H1 (cell line): Measurements from ENCODE around the gene SERPINE3. TPM values are rescaled to one million over a fixed set of nuclear protein-coding genes. Genes with fewer than 3 reads are reported as not detected.

Experiments used
- CTCF ChIA-PET: fragments of 300-600 bp; sonication (Branson Sonifier 250); formaldehyde crosslinking; loops from one replicate; lab custom pipeline; 2021; ENCODE audit not compliant: partially characterized antibody; lab: Charles Lee
- POLR2A ChIA-PET: fragments of 300-600 bp; sonication (Branson Sonifier 250); formaldehyde crosslinking; loops from one replicate; lab custom pipeline; 2021; ENCODE audit warnings: inconsistent platforms; ENCODE audit not compliant: partially characterized antibody; lab: Charles Lee
- DNase-seq, 2 experiments: peaks; one replicate each; pipeline versions ENCODE4 v3.0.0 to v3.0.0-alpha.2; 2010 to 2022; ENCODE audit warnings: low spot score in 2 of 2, low read depth in 1 of 2, mixed read lengths in 1 of 2
- FAIRE-seq: peaks from 2 replicates; lab custom pipeline; 2011; peaks lifted over from hg19 to GRCh38; lab: Jason Lieb, UNC
- H2AFZ ChIP-seq: 2 replicates; pipeline ENCODE4 v1.8.1; 2012; ENCODE audit warnings: low read length, inconsistent platforms
- H2AK5ac ChIP-seq: 2 replicates; pipeline ENCODE4 v1.6.1; 2013; ENCODE audit warnings: low read depth, low read length
- H2BK120ac ChIP-seq: replicated peaks from 2 replicates; pipeline ENCODE3; 2013; ENCODE audit warnings: low read depth, low read length, inconsistent platforms
- H2BK12ac ChIP-seq: 2 replicates; pipeline ENCODE4 v1.6.1; 2013; ENCODE audit warnings: low read depth, low read length
- H2BK15ac ChIP-seq: 2 replicates; pipeline ENCODE4 v1.6.1; 2013; ENCODE audit warnings: low read length
- H2BK20ac ChIP-seq: 2 replicates; pipeline ENCODE4 v1.6.1; 2013; ENCODE audit warnings: low read length
- H2BK5ac ChIP-seq: 2 replicates; pipeline ENCODE4 v1.6.1; 2013; ENCODE audit warnings: low read depth, low read length
- H3K14ac ChIP-seq: 2 replicates; pipeline ENCODE4 v1.6.1; 2013; ENCODE audit warnings: inconsistent platforms; ENCODE audit not compliant: insufficient read length
- H3K18ac ChIP-seq: 2 replicates; pipeline ENCODE4 v1.6.1; 2013; ENCODE audit warnings: low read length; ENCODE audit errors: extremely low read depth
- H3K23ac ChIP-seq: 2 replicates; pipeline ENCODE4 v1.6.1; 2013; ENCODE audit warnings: inconsistent platforms; ENCODE audit not compliant: insufficient read length
- H3K23me2 ChIP-seq: 2 replicates; pipeline ENCODE4 v1.6.1; 2013; ENCODE audit warnings: low read depth, low read length
- H3K27ac ChIP-seq: 2 replicates; pipeline ENCODE4 v1.6.1; 2011; ENCODE audit warnings: low read depth, low read length, inconsistent platforms
- H3K27me3 ChIP-seq, 4 experiments: replicated peaks in 1 of 4; 1 replicate in 1 of 4; 2 replicates in 3 of 4; pipeline versions ENCODE4 v1.6.1 to v1.8.1; 2011 to 2013; ENCODE audit warnings: low read length in 3 of 4, mild to moderate bottlenecking in 3 of 4, inconsistent platforms in 2 of 4, mixed read lengths in 2 of 4, moderate library complexity in 1 of 4; ENCODE audit not compliant: control insufficient read depth in 3 of 4, insufficient read depth in 3 of 4; ENCODE audit errors: extremely low read depth in 1 of 4
- H3K36me3 ChIP-seq, 4 experiments: 2 replicates each; pipeline versions ENCODE4 v1.6.1 to v1.8.1; 2011 to 2013; ENCODE audit warnings: mild to moderate bottlenecking in 4 of 4, low read length in 3 of 4, moderate library complexity in 2 of 4, control low read depth in 1 of 4, inconsistent platforms in 1 of 4; ENCODE audit not compliant: insufficient read depth in 4 of 4, control insufficient read depth in 2 of 4
- H3K4ac ChIP-seq: replicated peaks from 2 replicates; pipeline ENCODE3; 2013; ENCODE audit warnings: low read length, low read depth, mixed read lengths, inconsistent platforms; ENCODE audit not compliant: insufficient read length
- H3K4me1 ChIP-seq, 4 experiments: replicated peaks in 1 of 4; 1 replicate in 1 of 4; 2 replicates in 3 of 4; pipeline versions ENCODE4 v1.6.1 to v1.8.1; 2011 to 2013; ENCODE audit warnings: low read length in 3 of 4, inconsistent platforms in 2 of 4, mixed read lengths in 1 of 4; ENCODE audit not compliant: insufficient read depth in 4 of 4, control insufficient read depth in 3 of 4
- H3K4me2 ChIP-seq, 2 experiments: 2 replicates each; pipeline versions ENCODE4 v1.6.1 to v1.8.1; 2011 to 2013; ENCODE audit warnings: low read depth in 2 of 2, low read length in 2 of 2, control low read depth in 1 of 2, inconsistent platforms in 1 of 2, mild to moderate bottlenecking in 1 of 2; ENCODE audit not compliant: insufficient read depth in 1 of 2
- H3K4me3 ChIP-seq, 4 experiments: fragments of 200-600, 300-600 bp in 1 of 4; sonication (generic), shearing (Covaris generic), sonication (Bioruptor Twin) in 1 of 4; 2 replicates each; pipeline versions ENCODE4 v1.5.1 to v1.8.1; 2011 to 2016; ENCODE audit warnings: low read length in 4 of 4, low read depth in 3 of 4, control low read depth in 2 of 4, inconsistent platforms in 2 of 4, mild to moderate bottlenecking in 2 of 4, mixed read lengths in 1 of 4, moderate library complexity in 1 of 4; ENCODE audit not compliant: insufficient read depth in 2 of 4; ENCODE audit errors: extremely low read depth in 1 of 4
- H3K56ac ChIP-seq: replicated peaks from 2 replicates; pipeline ENCODE3; 2013; ENCODE audit warnings: low read depth, mild to moderate bottlenecking, mixed read lengths, low read length, inconsistent platforms; ENCODE audit not compliant: insufficient read length
- H3K79me1 ChIP-seq: 2 replicates; pipeline ENCODE4 v1.6.1; 2013; ENCODE audit warnings: low read depth, low read length, control low read depth
- H3K79me2 ChIP-seq, 2 experiments: 2 replicates each; pipeline versions ENCODE4 v1.6.1 to v1.8.1; 2012 to 2013; ENCODE audit warnings: low read length in 2 of 2, mild to moderate bottlenecking in 2 of 2, inconsistent platforms in 1 of 2; ENCODE audit not compliant: insufficient read depth in 2 of 2, control insufficient read depth in 1 of 2
- H3K9ac ChIP-seq, 4 experiments: replicated peaks in 1 of 4; 1 replicate in 1 of 4; 2 replicates in 3 of 4; pipeline versions ENCODE4 v1.6.1 to v1.8.1; 2011 to 2013; ENCODE audit warnings: low read depth in 3 of 4, low read length in 3 of 4, control low read depth in 2 of 4, mild to moderate bottlenecking in 2 of 4, moderate library complexity in 2 of 4, inconsistent platforms in 1 of 4; ENCODE audit errors: extremely low read depth in 1 of 4
- H3K9me3 ChIP-seq, 2 experiments: 2 replicates each; pipeline versions ENCODE4 v1.6.1 to v1.8.1; 2012 to 2013; ENCODE audit warnings: mild to moderate bottlenecking in 2 of 2, moderate library complexity in 2 of 2, control low read depth in 1 of 2, inconsistent platforms in 1 of 2, low read depth in 1 of 2, low read length in 1 of 2, mixed read lengths in 1 of 2; ENCODE audit not compliant: insufficient read depth in 2 of 2
- H4K20me1 ChIP-seq, 2 experiments: replicated peaks in 1 of 2; 2 replicates each; pipeline versions ENCODE3 to v1.8.1; 2011 to 2013; ENCODE audit warnings: inconsistent platforms in 2 of 2, low read length in 2 of 2, mild to moderate bottlenecking in 1 of 2; ENCODE audit not compliant: insufficient read depth in 2 of 2, control insufficient read depth in 1 of 2
- H4K5ac ChIP-seq: 2 replicates; pipeline ENCODE4 v1.6.1; 2013; ENCODE audit warnings: low read length, low read depth, mixed read lengths, inconsistent platforms; ENCODE audit not compliant: insufficient read length
- H4K8ac ChIP-seq: 2 replicates; pipeline ENCODE4 v1.8.0; 2013; ENCODE audit warnings: mild to moderate bottlenecking, moderate library complexity, low read length, inconsistent platforms; ENCODE audit not compliant: insufficient read depth; ENCODE audit errors: extremely low read depth
- H4K91ac ChIP-seq: replicated peaks from 2 replicates; pipeline ENCODE3; 2013; ENCODE audit warnings: low read length, mixed read lengths, inconsistent platforms; ENCODE audit not compliant: insufficient read length
- ASH2L ChIP-seq: fragments of 200-600, 300-600 bp; sonication (generic); IDR thresholded peaks from one replicate; pipeline ENCODE4 v1.7.1; 2017; ENCODE audit warnings: low read length
- BRCA1 ChIP-seq: IDR thresholded peaks from 2 replicates; pipeline ENCODE4 v1.6.1; 2012; ENCODE audit warnings: low read depth, low read length, improper control_type of control experiment
- EZH2 ChIP-seq: fragments of 200-600 bp; sonication (generic); IDR thresholded peaks from 2 replicates; pipeline ENCODE4 v1.7.1; 2012; ENCODE audit warnings: low read depth, mild to moderate bottlenecking, moderate library complexity, low read length, inconsistent platforms; ENCODE audit not compliant: severe bottlenecking
- PHF8 ChIP-seq: fragments of 200-600 bp; sonication (generic); conservative IDR thresholded peaks from 2 replicates; pipeline ENCODE4 v1.7.1; 2012; ENCODE audit warnings: low read depth, mild to moderate bottlenecking, inconsistent platforms, low read length, moderate library complexity
- POU5F1 ChIP-seq: IDR thresholded peaks from 2 replicates; pipeline ENCODE4 v1.6.1; 2011; ENCODE audit warnings: low read depth, mild to moderate bottlenecking, low read length, moderate library complexity
- TCF12 ChIP-seq: IDR thresholded peaks from 2 replicates; pipeline ENCODE4 v1.6.1; 2011; ENCODE audit warnings: low read depth, mild to moderate bottlenecking, low read length
- ZNF274 ChIP-seq: IDR thresholded peaks from 2 replicates; pipeline ENCODE4 v1.7.0; 2012; ENCODE audit warnings: low read length, borderline replicate concordance; ENCODE audit errors: extremely low read depth
- WGBS, 2 experiments: shearing (Covaris generic) in 1 of 2; methylation state at CpG; one replicate each; pipeline versions ENCODE4 v1.1.6 to v1.1.7; 2013 to 2015; ENCODE audit warnings: low lambda C conversion rate in 2 of 2, mixed read lengths in 2 of 2, inconsistent platforms in 1 of 2, low coverage in 1 of 2, missing lambda C conversion rate in 1 of 2; ENCODE audit not compliant: insufficient replicate concordance in 2 of 2, insufficient coverage in 1 of 2, insufficient read length in 1 of 2; ENCODE audit errors: extremely low coverage in 1 of 2, missing lambda C conversion rate in 1 of 2; 5-methylcytosine and 5-hydroxymethylcytosine counted together
- polyA plus RNA-seq, 7 experiments: library from polyadenylated mRNA; depleted of rRNA in 3 of 7; stranded (reverse) in 5 of 7; unstranded in 2 of 7; fragments of >200 nt in 5 of 7; fragments of 200-250 nt in 2 of 7; gene quantifications; 1 replicate in 5 of 7; 2 replicates in 1 of 7; 4 replicates in 1 of 7; pipeline versions ENCODE4 v1.2.1 to v1.2.3, GENCODE V29; 2011 to 2013; ENCODE audit warnings: missing spikeins in 2 of 7, mixed read lengths in 2 of 7
- total RNA-seq: library from RNA; stranded (reverse); fragmentation: NEBNext Ultra II Directional; extraction: Animal tissue kit (Norgen Biotek cat#: 25700); gene quantifications from 2 replicates; pipeline ENCODE4 v1.2.1, GENCODE V29; 2021

SERPINE3 gene
- total and polyA plus RNA-seq, 2 of the 8 experiments (the other 6 are each of a cell fraction or from before 2014, with no cell fraction given) = 0.34 to 1.0 TPM

GRCh38 chr13:51341232-51341631 is 1.7 kb downstream of the SERPINE3 start:
- H3K36me3 ChIP-seq = no peaks in the 10 kb centered on the region
- POLR2A ChIA-PET = interaction anchor here (0.7 to 1.4 kb wide), 2 partner anchors 39 to 188 kb away, joined by 3 read pairs; no protein-coding TSS in a partner anchor

More at GRCh38 chr13:51341232-51341631, 1.7 kb downstream of the SERPINE3 start:
- Histone ChIP-seq H3K4me2 (no peak overlapping the region), H3K4me1 (peaks cover 0 to 4% (median 0%) of the 10 kb centered on the region in 4 experiments; a peak in 1 of 7 replicates), H3K23me2 (no peaks in the 10 kb centered on the region), H2AK5ac (no peak overlapping the region), H3K4me3 (no peak overlapping the region), H2BK20ac (no peak overlapping the region; the same call in 1 of the 2 replicates), H2BK12ac (no peak overlapping the region; the same call in 1 of the 2 replicates), H4K8ac (no peak overlapping the region; the same call in 1 of the 2 replicates), H4K20me1 (no peaks in the 10 kb centered on the region), H3K23ac (no peak overlapping the region), H4K5ac (no peak overlapping the region), H3K27me3 (no peaks in the 10 kb centered on the region; a peak in 1 of 7 replicates), H2BK5ac (peak overlapping the region; percentile 60; the same call in 1 of the 2 replicates), H4K91ac (peak overlapping the region; percentile 29), H2AFZ (no peak overlapping the region), H3K27ac (no peak overlapping the region), H3K9me3 (no peaks in the 10 kb centered on the region), H3K79me2 (no peaks in the 10 kb centered on the region), H3K79me1 (no peaks in the 10 kb centered on the region), H3K4ac (no peak overlapping the region), H2BK15ac (no peak overlapping the region; the same call in none of the 2 replicates), H3K9ac (no peak overlapping the region), H3K18ac (0 out of 2 replicates have a peak overlapping the region, but pooled peaks have one; percentile 4), H3K14ac (no peak overlapping the region), H2BK120ac (no peak overlapping the region), H3K56ac (no peak overlapping the region)
- CTCF ChIA-PET = interaction anchor here (0.7 to 1.6 kb wide), 5 partner anchors 9 to 118 kb away, joined by 3 to 4 read pairs (median 3); no protein-coding TSS in a partner anchor
- no peak for TF ChIP-seq ZNF274
- TF ChIP-seq EZH2 = no peak
- no peak for TF ChIP-seq POU5F1
- no peak for TF ChIP-seq PHF8
- peak; percentile 66 for TF ChIP-seq ASH2L
- no peak for TF ChIP-seq TCF12
- no peak for TF ChIP-seq BRCA1
- no peak for FAIRE-seq
- DNase-seq = no peak
- WGBS, 2 experiments = 88% methylated on average over 2 of the region's 2 CpGs; no CpG with 5 or more reads in 1 of the 2 experiments
